ENCODE results near the gene MYO1A. TPM values are rescaled to one million over a fixed set of nuclear protein-coding genes. Genes with fewer than 3 reads are reported as not detected.

Gene MYO1A
- total and polyA plus RNA-seq, 2 of the 13 experiments (the other 11 are each of a cell fraction or from before 2014, with no cell fraction given) = 5.3 to 6.0 TPM

DNA sequence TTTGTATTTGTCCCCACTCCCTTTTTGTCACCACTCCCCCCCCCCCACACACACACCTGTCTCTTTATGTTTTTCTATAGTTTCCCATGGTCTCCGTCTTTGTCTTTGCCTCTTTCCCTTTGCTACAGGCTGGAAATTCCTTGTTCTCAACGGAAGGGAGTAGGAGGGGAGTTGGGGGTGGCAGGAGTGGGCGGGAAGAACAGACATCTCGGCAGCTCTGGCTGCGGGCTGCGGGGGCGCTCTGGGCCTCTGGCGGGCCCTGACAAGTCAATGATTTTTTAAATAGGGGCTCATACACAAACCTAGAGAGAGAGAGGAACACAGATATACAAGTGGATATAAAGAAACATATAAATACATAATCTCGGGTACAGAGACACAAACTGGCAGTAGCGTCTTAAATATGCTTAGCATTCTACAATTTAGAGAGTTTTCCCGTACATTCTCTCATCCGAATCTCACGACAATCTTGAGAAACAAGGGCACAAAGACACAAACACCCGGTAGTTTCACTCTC is 36.6 kb upstream of the MYO1A start (continued):
- no peak for TF ChIP-seq ZNF337 (CRISPR knock-in tag; IDR thresholded peaks at IDR 0.05; ENCODE audit: borderline replicate concordance, low read depth)
- no peak for TF ChIP-seq ZNF317 (CRISPR knock-in tag; IDR thresholded peaks at IDR 0.05)
- TF ChIP-seq ZSCAN12 (CRISPR knock-in tag; IDR thresholded peaks at IDR 0.05) = no peak
- TF ChIP-seq ZFP36L1 (CRISPR knock-in tag; IDR thresholded peaks at IDR 0.05) = no peak
- TF ChIP-seq BRCA1 (CRISPR knock-in tag; IDR thresholded peaks at IDR 0.05) = no peak
- TF ChIP-seq SPEN (CRISPR knock-in tag; IDR thresholded peaks at IDR 0.05; ENCODE audit: low read depth) = no peak
- no peak for TF ChIP-seq ZNF768 (CRISPR knock-in tag; IDR thresholded peaks at IDR 0.05)
- TF ChIP-seq KDM4B (CRISPR knock-in tag; IDR thresholded peaks at IDR 0.05) = no peak
- no peak for TF ChIP-seq ARNTL (CRISPR knock-in tag; IDR thresholded peaks at IDR 0.05)
- TF ChIP-seq ZNF24 (IDR thresholded peaks at IDR 0.05) = no peak
- no peak for TF ChIP-seq SMARCE1 (IDR thresholded peaks at IDR 0.05; ENCODE audit: borderline replicate concordance)
- no peak for TF ChIP-seq ZNF850 (CRISPR knock-in tag; conservative IDR thresholded peaks at IDR 0.05)
- no peak for TF ChIP-seq HMGA1 (CRISPR knock-in tag; conservative IDR thresholded peaks at IDR 0.05)
- TF ChIP-seq, protein P1, sequence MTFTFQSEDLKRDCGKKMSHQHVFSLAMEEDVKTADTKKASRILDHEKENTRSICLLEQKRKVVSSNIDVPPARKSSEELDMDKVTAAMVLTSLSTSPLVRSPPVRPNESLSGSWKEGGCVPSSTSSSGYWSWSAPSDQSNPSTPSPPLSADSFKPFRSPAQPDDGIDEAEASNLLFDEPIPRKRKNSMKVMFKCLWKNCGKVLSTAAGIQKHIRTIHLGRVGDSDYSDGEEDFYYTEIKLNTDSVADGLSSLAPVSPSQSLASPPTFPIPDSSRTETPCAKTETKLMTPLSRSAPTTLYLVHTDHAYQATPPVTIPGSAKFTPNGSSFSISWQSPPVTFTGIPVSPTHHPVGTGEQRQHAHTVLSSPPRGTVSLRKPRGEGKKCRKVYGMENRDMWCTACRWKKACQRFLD (CRISPR knock-in tag; IDR thresholded peaks at IDR 0.05; ENCODE audit: borderline replicate concordance) = no peak
- TF ChIP-seq STAG1 (CRISPR knock-in tag; IDR thresholded peaks at IDR 0.05) = 0 out of 2 replicates have a peak, but pooled peaks have one; percentile 10
- no peak for TF ChIP-seq RFXAP (CRISPR knock-in tag; IDR thresholded peaks at IDR 0.05; ENCODE audit: borderline replicate concordance)
- TF ChIP-seq, protein P2, sequence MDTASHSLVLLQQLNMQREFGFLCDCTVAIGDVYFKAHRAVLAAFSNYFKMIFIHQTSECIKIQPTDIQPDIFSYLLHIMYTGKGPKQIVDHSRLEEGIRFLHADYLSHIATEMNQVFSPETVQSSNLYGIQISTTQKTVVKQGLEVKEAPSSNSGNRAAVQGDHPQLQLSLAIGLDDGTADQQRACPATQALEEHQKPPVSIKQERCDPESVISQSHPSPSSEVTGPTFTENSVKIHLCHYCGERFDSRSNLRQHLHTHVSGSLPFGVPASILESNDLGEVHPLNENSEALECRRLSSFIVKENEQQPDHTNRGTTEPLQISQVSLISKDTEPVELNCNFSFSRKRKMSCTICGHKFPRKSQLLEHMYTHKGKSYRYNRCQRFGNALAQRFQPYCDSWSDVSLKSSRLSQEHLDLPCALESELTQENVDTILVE (CRISPR knock-in tag; IDR thresholded peaks at IDR 0.05) = no peak
- TF ChIP-seq, protein P3, sequence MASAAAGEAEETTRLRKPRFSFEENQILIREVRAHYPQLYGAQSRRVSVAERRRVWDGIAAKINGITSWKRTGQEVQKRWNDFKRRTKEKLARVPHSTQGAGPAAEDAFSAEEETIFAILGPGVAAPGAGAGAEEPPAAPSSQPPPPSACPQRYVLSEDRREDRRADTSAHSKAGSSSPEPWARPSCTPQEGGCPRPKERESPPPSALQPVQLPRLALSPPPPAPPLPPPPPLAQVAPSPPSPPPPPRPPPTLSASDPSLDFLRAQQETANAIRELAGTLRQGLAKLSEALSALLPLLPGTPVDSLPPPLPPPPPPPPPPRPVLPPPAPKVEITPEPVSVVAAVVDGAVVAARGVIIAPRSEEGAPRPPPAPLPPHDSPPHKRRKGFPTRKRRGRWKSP (CRISPR knock-in tag; IDR thresholded peaks at IDR 0.05) = no peak
- no peak for TF ChIP-seq AGO2 (optimal IDR thresholded peaks at IDR 0.05; ENCODE audit: low read depth, low read length)
- no peak for TF ChIP-seq ZNF746 (CRISPR knock-in tag; IDR thresholded peaks at IDR 0.05)
- TF ChIP-seq, protein P4, sequence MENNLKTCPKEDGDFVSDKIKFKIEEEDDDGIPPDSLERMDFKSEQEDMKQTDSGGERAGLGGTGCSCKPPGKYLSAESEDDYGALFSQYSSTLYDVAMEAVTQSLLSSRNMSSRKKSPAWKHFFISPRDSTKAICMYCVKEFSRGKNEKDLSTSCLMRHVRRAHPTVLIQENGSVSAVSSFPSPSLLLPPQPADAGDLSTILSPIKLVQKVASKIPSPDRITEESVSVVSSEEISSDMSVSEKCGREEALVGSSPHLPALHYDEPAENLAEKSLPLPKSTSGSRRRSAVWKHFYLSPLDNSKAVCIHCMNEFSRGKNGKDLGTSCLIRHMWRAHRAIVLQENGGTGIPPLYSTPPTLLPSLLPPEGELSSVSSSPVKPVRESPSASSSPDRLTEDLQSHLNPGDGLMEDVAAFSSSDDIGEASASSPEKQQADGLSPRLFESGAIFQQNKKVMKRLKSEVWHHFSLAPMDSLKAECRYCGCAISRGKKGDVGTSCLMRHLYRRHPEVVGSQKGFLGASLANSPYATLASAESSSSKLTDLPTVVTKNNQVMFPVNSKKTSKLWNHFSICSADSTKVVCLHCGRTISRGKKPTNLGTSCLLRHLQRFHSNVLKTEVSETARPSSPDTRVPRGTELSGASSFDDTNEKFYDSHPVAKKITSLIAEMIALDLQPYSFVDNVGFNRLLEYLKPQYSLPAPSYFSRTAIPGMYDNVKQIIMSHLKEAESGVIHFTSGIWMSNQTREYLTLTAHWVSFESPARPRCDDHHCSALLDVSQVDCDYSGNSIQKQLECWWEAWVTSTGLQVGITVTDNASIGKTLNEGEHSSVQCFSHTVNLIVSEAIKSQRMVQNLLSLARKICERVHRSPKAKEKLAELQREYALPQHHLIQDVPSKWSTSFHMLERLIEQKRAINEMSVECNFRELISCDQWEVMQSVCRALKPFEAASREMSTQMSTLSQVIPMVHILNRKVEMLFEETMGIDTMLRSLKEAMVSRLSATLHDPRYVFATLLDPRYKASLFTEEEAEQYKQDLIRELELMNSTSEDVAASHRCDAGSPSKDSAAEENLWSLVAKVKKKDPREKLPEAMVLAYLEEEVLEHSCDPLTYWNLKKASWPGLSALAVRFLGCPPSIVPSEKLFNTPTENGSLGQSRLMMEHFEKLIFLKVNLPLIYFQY (CRISPR knock-in tag; IDR thresholded peaks at IDR 0.05; ENCODE audit: borderline replicate concordance) = no peak
- TF ChIP-seq ZNF747 (CRISPR knock-in tag; IDR thresholded peaks at IDR 0.05; ENCODE audit: borderline replicate concordance) = no peak
- TF ChIP-seq ZNF496 (CRISPR knock-in tag; IDR thresholded peaks at IDR 0.05; ENCODE audit: insufficient replicate concordance) = no peak
- TF ChIP-seq, protein P5, sequence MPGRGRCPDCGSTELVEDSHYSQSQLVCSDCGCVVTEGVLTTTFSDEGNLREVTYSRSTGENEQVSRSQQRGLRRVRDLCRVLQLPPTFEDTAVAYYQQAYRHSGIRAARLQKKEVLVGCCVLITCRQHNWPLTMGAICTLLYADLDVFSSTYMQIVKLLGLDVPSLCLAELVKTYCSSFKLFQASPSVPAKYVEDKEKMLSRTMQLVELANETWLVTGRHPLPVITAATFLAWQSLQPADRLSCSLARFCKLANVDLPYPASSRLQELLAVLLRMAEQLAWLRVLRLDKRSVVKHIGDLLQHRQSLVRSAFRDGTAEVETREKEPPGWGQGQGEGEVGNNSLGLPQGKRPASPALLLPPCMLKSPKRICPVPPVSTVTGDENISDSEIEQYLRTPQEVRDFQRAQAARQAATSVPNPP (CRISPR knock-in tag; IDR thresholded peaks at IDR 0.05) = no peak

Measured in HepG2 (cell line).